Activated CD4-positive, alpha-beta T cell treated with anti-CD3 and anti-CD28 coated beads, Interleukin-2, Interleukin-4, amounts not matched to agents 100 ng/mL and 50 ng/mL, durations not matched to agents 16 hours and 8 hours (primary cell): ENCODE measurements around the gene RPL23.

ENCODE experiments used
- DNase-seq: peaks from one replicate; pipeline ENCODE4 v3.0.0-alpha.2; 2020; ENCODE audit warnings: low spot score

RPL23 gene

DNA sequence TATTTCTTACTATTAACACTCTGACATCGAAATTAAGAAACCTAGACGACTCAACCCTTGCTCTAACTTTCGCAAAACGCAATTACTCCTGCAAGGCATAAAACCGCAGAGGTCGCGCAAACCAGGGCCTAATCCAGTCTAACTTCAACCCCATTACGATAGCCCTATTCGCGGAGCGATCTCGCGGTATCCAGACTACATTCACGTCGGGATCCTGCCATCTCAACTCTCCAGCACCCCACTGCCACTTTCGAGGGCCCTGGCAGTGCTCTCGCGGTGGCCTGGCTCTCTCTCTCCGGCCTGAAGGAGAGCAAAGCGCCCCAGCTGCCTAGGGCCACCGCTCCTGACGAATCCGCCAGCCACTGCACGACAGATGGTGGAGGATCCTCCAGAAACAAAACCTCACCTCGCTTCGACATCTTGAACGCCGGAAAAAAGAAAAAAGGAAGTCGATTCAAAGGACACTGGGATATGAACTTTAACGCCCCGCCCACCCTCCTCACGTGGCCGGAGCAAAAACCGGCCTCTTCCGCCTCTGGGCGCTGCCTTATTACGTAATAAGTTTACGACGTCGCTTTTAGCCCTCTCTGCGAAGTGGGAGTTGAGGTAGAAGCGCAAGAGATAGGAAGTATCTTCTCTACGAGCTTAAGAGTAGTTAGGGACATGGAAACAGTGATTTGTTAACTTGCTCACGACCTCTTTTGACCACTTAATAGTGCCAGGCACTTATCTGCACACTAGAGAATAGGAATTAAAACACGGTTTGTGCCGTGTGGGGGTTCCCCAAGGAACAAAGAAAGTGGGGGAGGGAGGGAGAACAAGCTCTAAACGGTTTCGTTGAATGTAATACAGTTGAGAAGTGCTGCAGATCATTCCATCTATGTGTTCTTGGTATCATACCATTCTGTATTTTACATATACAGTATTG, at the start of gene RPL23:
RPL23 (minus strand) TSS at position 430 of the 928 bp plus-strand sequence; CDS start at position 419, 11 bp downstream.
- DNase-seq, result peak; percentile 95

DNA sequence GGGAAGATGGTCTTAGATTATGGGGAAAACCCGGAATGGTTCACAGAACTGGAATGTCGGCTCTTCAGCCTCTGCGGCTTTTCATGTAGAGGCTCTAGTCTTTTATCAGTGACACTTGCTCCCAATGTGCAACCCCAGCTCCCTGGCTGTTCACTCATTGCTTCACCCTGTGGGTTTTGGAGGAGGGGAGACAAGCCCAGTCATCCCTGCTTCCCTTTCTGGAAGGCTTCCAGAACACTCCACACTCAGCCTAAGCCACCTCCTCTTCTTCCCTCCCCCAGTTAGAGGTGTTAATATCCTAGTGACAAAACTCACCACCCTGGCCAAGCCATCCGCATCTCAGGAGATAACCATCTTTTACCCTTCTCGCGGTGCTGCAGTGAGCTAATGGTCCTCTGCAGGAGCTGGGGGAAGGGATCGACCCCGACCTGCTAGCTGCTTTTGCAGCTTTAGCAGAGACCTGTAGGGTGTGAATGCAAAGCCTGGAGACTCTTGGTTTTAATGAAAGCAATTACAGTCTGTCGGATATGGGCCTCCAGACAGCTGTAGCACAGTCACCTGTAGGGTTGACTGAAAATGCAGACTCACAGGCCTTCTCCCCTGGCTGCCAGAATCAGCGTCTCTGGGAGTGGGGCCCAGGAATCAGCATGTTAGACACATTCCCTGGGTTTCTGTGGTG, 47.6 kb upstream of the RPL23 start:
- peak; percentile 44 for DNase-seq

DNA sequence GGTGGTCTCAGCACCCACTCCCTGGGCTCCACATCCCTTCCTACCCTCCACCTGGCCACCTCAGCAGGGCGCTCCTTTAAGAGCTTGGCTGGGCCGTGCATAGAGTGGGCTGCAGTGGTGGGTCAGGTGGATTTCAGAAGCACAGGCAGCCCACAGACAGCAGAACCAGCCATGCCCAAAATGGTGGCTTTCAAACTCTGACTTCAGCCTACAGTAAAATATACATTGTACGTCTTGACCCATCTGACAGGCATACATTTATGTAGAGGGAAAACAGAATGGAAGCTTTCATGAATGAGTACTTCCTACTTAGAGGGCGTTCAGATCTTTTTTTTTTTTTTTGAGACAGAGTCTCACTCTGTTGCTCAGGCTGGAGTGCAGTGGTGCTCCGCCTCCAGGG, 45.9 kb upstream of the RPL23 start:
- DNase-seq, result no peak

DNA sequence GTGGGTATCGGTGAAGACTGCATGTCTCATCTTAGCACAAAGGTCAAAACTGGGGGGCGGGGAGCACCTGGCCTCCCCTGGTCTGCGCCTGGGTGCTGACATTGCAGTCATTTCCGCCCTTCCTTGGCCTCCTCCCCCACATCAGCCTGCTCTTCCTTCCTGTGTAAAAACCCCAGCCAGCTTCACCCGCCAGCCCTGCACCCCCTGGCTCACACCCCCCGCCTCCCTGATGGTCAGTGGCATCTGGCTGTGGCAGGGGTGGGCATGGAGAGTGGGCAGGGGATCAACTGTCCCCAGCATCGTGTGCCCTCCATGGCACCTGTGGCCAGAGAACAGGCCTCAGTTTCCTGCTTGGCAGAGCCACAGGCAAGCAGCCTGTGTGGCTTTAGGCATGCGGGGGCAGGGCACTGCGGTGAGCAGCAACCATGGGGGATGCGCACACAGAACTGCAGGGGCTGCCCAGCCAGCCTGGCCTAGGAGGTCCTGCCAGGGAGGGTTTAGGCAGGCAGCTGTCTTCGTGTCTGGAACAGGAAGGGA, 45.4 kb upstream of the RPL23 start:
- DNase-seq, result peak; percentile 90

DNA sequence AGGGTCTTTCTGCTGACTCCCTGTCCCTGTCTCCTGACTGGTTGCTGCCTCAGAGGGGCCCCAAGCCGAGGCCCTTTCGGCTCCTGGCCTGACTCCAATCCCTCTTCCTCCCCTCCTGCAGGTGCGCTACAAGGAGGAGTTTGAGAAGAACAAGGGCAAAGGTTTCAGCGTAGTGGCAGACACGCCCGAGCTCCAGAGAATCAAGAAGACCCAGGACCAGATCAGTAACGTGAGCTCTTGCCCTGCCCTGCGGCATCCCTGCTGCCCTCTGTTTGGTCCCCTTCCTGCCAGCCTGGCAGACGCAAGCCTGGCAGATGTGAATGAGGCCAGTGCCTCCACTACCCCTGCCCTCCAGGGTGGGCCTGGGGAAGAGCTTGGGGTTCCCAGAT, 44.8 kb upstream of the RPL23 start:
- peak; percentile 10 for DNase-seq

DNA sequence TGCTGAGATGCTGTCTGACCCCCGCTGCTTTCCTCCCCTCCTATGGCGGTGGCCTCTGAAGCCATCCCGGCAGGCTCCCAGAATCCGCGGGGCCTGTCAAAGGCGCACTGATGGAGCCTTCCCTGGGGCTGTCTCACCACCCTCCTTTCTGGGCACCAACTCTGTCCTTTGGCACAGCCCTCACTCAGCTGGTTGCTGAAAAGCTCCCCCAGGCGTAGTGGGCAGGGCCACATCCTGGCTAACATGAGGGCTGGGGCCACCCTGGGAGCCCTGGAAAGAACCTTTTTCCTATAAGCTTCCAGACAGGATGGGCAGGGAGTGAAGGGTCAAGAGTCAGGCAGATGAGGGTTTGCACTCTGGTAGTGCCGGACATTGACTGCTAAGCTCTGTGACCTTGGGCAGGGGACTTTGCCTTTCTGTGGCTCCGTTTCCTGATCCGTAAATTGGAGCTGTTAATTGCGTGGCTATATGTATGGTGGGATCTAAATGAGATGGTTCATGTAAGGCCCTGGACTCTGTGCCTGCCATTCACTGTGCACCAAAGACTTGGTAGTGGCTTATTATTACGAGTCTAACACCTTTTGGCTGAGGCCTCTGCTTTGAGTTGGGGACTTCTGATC, 44.3 kb upstream of the RPL23 start:
- DNase-seq, result no peak

DNA sequence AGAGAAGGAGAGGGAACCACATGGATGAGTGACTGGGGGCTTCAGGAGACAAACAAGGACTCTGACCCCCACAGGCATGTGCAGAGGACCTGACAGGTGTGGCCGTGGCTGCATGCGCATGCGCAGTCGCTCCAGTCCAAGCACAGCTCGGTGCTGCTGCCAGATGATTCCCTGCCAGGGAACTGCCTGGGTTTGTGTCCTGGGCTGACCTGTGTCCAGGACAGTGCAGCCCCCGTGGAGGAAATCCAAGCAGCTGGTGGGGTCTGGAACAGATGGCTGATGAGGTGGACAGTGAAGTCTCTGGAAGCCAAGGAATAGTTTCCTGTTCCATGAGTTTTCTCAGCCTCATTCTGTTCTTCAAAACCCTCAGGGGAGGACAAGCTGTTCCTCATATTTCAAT, 43.7 kb upstream of the RPL23 start:
- DNase-seq, result no peak

DNA sequence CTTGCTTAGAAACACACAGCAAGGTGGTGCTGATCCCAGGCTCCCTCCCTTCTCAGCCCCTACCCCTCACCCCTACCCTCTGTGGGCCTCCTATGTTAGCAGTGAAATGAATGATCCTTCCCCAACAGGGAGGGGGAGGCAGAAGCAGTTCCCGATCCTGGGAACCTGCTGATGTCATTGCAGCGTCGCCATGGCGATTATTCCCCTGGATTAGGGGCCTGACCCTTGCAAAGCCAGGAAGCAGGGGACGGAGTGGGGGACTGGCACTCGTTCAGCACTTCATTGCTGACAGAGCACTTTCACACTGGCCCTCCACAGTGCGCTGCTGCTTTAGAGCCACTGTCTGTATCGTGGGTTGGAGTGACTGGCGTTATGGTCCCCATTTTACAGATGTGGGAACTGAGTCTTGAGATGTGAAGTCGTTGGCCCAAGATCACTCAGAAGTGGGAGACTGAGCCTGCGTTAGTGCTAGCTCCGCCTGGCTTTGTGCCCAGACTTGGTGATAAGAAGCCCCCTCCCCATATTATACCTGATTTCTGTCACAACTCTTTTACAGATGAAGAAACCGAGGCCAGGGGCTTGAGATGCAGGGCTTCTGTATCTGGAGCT, 42.9 kb upstream of the RPL23 start:
- no peak for DNase-seq

DNA sequence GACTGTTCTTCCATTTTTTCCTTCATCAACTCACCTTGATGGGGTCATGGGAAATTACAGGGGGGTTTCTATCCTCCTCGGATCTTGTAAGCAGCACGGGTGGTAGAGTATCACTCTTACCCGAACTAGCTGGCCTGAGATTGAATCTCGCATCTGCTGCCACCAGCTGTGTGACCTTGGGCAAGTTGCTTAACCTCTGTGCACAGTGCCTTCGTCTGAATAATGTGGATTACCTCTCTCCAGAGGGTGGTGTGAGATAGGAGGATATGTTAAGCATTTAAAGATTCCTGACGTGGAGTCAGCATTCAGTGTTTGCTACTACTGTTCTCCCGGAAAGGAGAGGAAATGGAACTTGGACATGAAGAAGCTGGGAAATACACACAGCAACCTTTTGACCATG, 40.8 kb upstream of the RPL23 start:
- no peak for DNase-seq

DNA sequence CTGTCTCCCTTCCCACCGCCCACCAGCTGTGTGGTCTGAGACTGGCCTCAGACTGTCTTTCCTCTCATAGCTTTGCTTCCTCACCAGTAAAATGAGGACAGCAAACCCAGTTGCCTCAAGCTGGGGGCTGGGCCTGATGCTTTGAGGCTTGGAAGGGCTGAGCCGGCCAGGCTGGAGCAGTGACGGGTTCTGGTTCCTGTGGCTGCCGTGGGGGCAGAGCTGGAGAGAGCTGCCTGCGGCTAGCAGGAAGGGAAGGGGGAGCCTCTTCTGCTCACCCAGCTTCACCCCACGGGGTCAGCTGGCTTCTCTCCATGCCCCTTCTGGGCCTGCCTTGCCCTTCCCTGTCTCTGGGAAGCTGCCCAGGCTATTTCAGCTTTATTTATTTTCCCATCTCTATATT, 40.1 kb upstream of the RPL23 start:
- peak; percentile 39 for DNase-seq

DNA sequence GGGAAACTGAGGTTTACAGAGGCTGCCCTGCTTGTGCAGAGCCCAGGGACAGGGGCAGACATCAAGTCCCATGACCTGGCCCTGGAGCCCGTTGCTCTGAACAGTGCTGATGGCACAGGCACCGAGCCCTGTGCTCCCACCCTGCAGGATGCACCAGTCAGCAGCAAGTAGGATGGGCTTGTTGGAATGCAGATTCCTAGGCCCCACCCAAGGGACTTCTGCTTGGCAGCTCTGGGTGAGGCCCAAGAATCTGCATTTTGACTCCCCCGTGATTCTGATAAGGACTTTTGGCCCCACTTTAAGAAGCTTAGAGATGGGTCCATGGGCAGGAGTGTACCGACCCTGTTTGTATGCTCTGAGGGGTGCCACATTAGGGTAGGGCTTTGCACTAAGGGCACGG, 39.6 kb upstream of the RPL23 start:
- no peak for DNase-seq

DNA sequence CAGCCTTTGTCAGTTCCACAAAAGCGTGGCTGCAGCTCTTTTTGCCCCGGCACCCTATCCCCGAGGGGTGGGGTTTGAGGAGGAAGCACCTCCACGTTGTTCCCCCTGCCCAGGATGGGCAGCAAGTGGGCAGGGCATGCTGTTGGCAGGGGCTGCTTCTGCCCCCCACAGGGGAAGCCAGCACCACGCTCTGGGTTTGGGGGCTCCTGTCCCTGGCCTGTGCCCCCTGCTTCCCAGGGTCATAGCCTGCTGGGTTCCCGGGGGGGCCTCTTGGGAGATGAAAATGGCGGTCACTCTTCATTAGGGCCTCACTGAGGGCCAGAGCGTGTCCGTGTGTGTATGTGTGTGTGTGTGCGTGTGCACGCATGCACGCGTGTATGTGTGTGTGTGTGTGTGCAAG, 39.1 kb upstream of the RPL23 start:
- no peak for DNase-seq

DNA sequence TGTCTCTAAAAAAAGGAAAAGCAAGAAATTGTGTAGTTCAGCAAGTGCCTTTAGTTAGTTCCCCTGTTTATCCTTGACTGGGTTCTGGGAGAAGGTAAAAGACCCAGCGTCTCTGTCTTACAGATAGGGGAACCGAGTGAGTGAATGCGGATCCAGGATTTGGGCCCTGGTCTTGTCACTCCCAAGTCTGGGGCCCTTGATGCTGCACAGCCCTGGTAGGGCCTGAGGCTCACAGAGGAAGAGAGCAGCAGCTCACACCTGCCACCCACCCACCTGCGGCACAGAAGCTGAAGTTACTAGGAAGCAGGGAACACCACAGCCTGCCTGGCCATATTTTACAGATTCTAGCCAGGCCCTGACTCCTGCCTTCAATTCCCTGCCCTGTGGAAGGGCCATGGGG, 38.6 kb upstream of the RPL23 start:
- DNase-seq, result no peak

DNA sequence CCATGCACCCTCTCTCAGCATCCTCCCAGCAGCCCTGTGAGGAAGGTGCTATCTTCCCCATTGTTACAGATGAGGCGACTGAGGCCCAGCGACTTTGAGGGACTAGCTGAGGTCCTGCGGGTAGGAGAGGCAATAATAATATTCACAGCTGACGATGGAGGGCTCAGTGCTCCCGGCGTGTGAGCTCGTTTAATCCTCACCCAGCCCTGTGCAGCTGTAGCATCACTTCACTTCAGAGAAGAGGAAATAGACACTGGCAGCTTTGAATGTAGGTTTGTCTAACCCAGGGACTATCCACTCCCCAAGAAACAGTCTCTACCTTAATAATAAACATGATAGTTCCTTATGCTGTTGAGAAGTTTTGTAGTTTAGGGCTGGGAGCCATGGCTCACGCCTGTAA, 37.9 kb upstream of the RPL23 start:
- no peak for DNase-seq

DNA sequence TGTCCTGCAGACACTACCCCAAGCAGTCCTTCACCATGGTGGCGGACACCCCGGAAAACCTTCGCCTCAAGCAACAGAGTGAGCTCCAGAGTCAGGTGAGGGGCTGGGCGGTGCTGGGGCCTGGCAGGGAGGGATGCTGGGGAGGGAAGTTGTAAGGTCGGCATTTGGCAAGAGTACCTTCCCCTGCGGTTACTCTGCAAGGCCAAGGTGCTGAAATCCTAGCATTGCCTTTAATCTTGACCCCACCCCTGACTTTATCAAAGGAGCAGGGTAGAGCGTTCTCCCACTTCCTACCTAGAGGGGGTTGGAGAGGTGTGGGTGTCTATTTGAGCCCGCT, 36.9 kb upstream of the RPL23 start:
- DNase-seq, result no peak

DNA sequence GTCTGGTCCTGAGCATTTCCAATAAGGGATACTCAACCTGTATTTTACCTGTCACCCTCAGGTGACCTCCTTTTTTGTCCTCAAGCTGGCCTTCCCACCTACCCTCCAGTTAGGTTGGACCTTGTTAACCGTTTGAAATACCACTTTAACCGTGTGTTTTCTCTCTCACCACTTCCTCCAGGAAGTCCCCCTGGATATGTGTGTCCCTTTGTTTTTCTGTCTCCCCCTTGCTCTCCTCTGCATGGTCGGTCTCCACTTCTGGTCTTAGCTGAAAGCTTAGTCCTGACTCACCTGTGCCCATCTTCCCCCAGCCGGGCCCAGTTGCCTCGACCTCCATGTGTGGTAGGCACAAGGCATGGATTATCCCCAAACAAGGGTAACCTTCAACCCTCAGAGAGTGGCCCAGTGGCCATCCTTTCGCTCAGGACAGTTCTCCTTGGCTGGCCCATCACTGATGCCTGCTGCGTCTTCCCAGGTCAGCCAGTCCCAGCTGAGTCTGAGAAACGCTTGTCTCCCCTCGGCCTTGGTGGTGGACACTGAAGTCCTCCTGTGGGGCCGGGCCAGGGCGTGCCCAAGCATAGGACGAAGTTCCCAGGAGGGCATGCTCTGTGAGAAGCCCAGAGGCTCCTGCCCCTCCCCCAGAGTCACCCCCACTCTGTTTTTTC, 36.4 kb upstream of the RPL23 start:
- DNase-seq, result no peak

DNA sequence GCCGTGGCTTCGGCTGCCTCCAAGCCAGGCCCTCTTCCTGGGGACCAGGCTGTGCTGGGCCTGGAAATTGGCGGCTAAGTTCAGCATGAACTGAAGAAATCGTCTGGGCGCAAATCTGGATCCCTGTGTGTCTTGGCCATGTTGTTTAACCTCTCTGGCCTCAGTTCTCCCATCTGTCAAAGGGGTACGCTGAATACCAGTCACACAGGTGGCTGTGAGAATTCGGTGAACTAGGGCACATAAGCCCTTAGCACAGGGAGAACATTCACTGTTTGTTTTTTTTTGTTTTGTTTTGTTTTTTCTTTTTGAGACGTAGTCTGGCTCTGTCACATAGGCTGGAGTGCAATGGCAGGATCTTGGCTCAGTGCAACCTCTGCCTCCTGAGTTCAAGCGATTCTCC, 35.3 kb upstream of the RPL23 start:
- no peak for DNase-seq

DNA sequence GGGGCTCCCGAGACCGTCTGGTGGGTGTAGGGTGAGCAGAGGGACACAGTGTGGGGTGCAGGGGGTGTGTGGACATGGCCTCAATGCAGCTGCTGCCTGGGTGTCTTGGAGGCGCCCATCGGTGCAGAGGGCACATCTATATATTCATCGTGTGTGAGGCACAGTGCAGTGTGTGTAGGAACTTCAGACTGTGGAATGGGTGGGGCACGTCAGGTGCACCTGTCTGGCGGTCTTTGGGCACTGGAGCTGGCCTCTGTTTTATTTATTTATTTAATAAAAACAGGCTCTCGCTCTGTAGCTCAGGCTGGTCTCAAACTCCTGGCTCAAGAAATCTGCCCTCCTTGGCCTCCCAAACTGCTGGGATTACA, 33.1 kb upstream of the RPL23 start:
- DNase-seq, result no peak

DNA sequence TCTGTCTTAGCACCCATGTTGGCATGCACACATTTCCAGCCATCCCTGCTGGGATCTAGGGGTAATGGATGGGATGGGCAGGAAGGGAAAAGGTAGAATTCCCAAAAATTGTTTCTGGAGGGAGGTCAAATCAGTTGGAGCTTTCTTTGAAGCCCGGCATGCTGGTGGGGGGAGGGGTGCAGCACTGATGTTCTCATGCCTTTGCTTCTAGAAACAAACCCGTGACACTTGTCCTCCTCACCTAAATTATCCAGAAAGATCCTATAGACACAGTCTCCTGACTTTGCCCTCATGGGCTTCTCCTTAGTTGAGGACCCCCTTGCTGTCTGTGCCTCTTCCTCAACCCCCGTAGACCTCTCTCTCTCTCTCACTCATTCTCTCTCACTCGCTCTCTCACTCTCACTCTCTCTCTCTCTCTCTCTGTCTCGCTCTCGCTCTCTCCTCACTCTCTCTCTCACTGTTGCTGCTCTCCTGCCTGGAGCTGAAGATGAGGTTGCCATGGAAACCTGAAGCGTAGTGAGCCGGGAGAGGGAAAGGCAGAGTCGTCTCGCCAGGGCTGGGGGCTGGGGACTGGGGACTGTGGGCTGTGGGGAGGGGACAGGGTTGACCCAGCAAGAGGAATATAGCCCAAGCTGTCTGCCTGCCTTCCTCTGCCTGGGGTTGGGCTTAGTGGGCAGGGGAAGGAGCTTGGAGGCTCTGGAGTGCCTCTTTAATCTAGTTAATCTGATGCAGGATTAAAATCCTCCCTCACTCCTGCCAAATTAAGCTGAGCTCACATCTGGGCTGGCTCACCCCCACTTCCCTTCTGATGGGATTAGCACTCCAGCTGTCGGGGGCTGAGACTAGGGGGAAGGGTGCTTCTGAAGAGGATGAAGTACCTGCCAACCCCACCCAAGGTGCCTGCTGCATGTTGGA, 32.5 kb upstream of the RPL23 start:
- no peak for DNase-seq

DNA sequence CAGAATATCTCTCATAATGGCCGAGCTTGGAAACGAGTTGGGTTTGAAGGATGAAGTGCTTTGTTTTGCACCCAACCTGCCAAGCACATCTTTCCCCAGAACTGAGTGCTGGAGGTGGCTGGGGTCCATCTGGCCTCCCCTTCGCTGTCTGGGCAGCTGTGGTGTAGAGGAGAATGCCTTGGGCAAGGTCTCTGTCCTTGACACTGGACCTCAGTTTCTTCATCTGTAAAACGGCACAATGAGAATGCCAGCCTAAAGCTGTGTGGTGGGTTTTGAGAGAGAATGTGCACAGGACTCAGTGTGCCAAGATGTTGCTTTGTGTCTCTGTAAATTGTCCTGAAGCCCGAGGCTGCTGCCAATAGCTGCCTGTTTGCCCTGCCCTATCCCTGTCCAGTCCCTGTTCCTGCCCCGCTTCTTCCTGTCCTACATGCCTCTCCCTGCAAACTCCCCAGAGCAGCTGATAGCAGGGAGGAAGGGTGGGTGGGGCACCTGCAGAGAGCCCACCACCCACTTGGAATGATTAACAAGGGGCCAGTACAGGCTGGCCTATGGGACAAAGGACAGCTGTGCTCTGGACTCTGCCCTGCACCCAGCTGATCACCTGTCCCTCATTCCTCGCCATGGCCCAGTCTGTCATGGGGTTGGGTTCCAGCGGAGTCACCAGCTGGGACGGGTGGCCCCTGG, 31.7 kb upstream of the RPL23 start:
- DNase-seq, result no peak
